ENCODE results near the gene GLP2R. TPM values are rescaled to one million over a fixed set of nuclear protein-coding genes. Genes with fewer than 3 reads are reported as not detected.

GLP2R gene
- total RNA-seq, 1 experiment from 2014 or later, result 0.08 TPM

- H3K27me3 ChIP-seq (ENCODE audit: control insufficient read depth, insufficient read depth, low read length), result no peaks in the 10 kb centered on the region; the same call in 1 of the 2 replicates
- ATAC-seq, result no peak
- H3K9me3 ChIP-seq (ENCODE audit: control insufficient read depth, insufficient read depth, low read depth, low read length), result no peaks in the 10 kb centered on the region
- BruUV-seq (replicated peaks), result no TSS peak
- in situ Hi-C loops (cut with HindIII; ENCODE audit: low pct_unique_long_range_greater_than_20kb, low sequenced_read_pairs) (no loop called here), intact Hi-C loops (cut with micrococcal nuclease; ENCODE audit: unreplicated experiment) (no loop called here)
- ChIA-PET POLR2A (no interaction called here), CTCF (no interaction called here)
- DNase-seq (ENCODE audit: low read depth, low spot score), result no peak
- no peaks in the 10 kb centered on the region for H3K36me3 ChIP-seq (ENCODE audit: control insufficient read depth, insufficient read depth, low read length)
- TF ChIP-seq CTCF (IDR thresholded peaks at IDR 0.05) (peak; percentile 61; the same call in 1 of the 2 replicates), REST (IDR thresholded peaks at IDR 0.05; ENCODE audit: insufficient read depth in 1 of 2, low read depth in 2 of 2, low read length in 1 of 2) (no peak), POLR2AphosphoS5 (IDR thresholded peaks at IDR 0.05; ENCODE audit: low read depth, low read length) (no peak), SIN3A (IDR thresholded peaks at IDR 0.05; ENCODE audit: borderline replicate concordance, insufficient read depth, low read depth, low read length) (no peak)
- no peak overlapping the region for H3K27ac ChIP-seq (ENCODE audit: low read length)
- H3K4me1 ChIP-seq (ENCODE audit: control insufficient read depth, insufficient read depth, low read length), result no peaks in the 10 kb centered on the region
- H3K4me3 ChIP-seq (ENCODE audit: low read depth in 2 of 2, low read length in 2 of 2), result no peak overlapping the region
Observed at GRCh38 chr17:9905902-9906301, 80.2 kb downstream of the GLP2R start.

- in situ Hi-C loops (cut with HindIII; ENCODE audit: low pct_unique_long_range_greater_than_20kb, low sequenced_read_pairs), result no loop called here
- Histone ChIP-seq H3K4me3 (ENCODE audit: low read depth in 2 of 2, low read length in 2 of 2) (no peak overlapping the region), H3K27ac (ENCODE audit: low read length) (no peak overlapping the region), H3K27me3 (ENCODE audit: control insufficient read depth, insufficient read depth, low read length) (no peaks in the 10 kb centered on the region; the same call in 1 of the 2 replicates), H3K9me3 (ENCODE audit: control insufficient read depth, insufficient read depth, low read depth, low read length) (no peaks in the 10 kb centered on the region), H3K36me3 (ENCODE audit: control insufficient read depth, insufficient read depth, low read length) (no peaks in the 10 kb centered on the region), H3K4me1 (ENCODE audit: control insufficient read depth, insufficient read depth, low read length) (no peaks in the 10 kb centered on the region)
- ChIA-PET CTCF (no interaction called here), POLR2A (no interaction called here)
- BruUV-seq (replicated peaks), result no TSS peak
- TF ChIP-seq POLR2AphosphoS5 (IDR thresholded peaks at IDR 0.05; ENCODE audit: low read depth, low read length) (no peak), REST (IDR thresholded peaks at IDR 0.05; ENCODE audit: insufficient read depth in 1 of 2, low read depth in 2 of 2, low read length in 1 of 2) (no peak), SIN3A (IDR thresholded peaks at IDR 0.05; ENCODE audit: borderline replicate concordance, insufficient read depth, low read depth, low read length) (no peak), TCF7L2 (IDR thresholded peaks at IDR 0.05; ENCODE audit: low read depth, low read length) (no peak), CTCF (IDR thresholded peaks at IDR 0.05) (no peak)
- ATAC-seq, result no peak
- intact Hi-C loops (cut with micrococcal nuclease; ENCODE audit: unreplicated experiment), result no loop called here
- no peak for DNase-seq (ENCODE audit: low read depth, low spot score)
Observed at GRCh38 chr17:9906616-9907015, 80.9 kb downstream of the GLP2R start.

All from Panc1 (cell line).